Muscle layer of colon (tissue), 2 donors: ENCODE measurements around the gene DDT.
"Not testable (repeated sequence)": the region's sequence is repeated elsewhere in the genome, so short reads cannot be mapped to it uniquely, and the experiment has no call there.

Source experiments
- H3K27ac ChIP-seq: one replicate; pipeline ENCODE4 v1.7.0; 2013; ENCODE audit warnings: low read depth, mild to moderate bottlenecking, low read length, moderate library complexity
- H3K27me3 ChIP-seq, 2 donors: one replicate each; pipeline ENCODE4 v1.7.0; 2013; ENCODE audit warnings: low read length in 2 of 2, mild to moderate bottlenecking in 2 of 2; ENCODE audit not compliant: insufficient read depth in 2 of 2, control insufficient read depth in 1 of 2
- H3K36me3 ChIP-seq: one replicate; pipeline ENCODE4 v1.7.0; 2013; ENCODE audit warnings: mild to moderate bottlenecking, low read length; ENCODE audit not compliant: insufficient read depth
- H3K4me1 ChIP-seq: one replicate; pipeline ENCODE4 v1.7.0; 2013; ENCODE audit warnings: mild to moderate bottlenecking, low read length; ENCODE audit not compliant: insufficient read depth
- H3K4me3 ChIP-seq, 2 donors: one replicate each; pipeline ENCODE4 v1.7.0; 2013; ENCODE audit warnings: low read length in 2 of 2, low read depth in 1 of 2, mild to moderate bottlenecking in 1 of 2, moderate library complexity in 1 of 2
- H3K9ac ChIP-seq: one replicate; pipeline ENCODE4 v1.7.0; 2013; ENCODE audit warnings: low read length
- H3K9me3 ChIP-seq: one replicate; pipeline ENCODE4 v1.7.0; 2013; ENCODE audit warnings: mild to moderate bottlenecking, low read length
- donor health status: abdominal sarcoma.
- donor health status: Adenocarcinoma of cecum.

Gene DDT

DNA sequence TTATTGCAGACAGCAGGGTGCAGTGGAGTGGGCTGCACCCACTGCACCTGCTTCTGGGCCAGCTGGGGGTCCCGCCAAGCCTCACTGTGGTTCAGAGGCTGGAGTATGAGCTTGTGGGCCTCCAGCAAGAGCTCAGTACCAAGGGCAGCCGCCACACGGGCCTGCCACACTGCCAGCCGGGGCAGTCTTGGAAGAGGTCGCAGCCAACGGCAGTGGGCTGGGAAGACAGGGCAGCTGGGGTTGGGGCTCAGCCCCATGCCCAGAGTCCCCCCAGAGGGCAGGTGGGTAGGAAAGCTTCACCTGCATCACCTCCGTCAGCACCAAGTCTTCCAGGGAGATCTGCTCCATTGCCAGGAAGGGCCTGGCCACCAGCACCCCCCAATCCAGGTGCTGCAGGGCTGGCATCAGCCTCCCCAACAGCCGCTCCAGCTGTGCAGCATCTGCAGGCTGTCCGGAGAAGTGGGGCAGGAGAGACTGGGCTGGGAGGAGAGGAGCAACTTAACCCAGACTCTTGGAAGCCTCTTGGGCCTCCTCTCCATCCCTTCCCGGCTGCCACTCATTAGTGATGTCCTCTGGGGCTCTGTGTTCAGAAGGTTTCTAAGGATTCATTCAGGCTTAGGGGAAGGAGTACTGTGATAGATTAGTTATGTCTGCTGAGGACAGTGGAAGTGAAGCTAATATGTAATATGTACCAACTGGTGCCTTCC lies 32.1 kb upstream of the DDT start:
- Histone ChIP-seq H3K36me3 (no peaks in the 10 kb centered on the region), H3K27ac (no peak overlapping the region), H3K4me3 (no peak overlapping the region), H3K4me1 (peaks cover 11% of the 10 kb centered on the region), H3K27me3 (no peaks in the 10 kb centered on the region), H3K9me3 (no peaks in the 10 kb centered on the region), H3K9ac (no peak overlapping the region)

DNA sequence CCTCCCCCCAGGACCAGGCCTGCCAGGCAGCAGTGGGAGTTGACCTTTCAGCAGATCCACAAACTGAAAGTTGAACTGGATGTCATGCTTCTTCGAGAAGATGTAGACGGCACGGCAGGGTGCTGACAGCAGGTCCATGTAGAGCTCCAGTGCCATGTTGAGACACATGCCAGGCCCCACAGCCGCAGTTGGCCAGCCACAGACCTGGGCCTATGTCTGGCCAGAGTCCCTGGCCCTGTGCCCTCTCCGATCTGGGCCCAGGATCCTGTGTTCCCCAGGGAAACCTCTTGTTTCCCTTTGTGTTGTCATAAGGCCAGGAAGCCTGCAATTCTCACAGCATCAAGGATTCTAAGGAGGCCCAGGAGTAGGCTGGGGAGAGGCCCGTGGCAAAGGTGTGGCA lies 31.0 kb upstream of the DDT start, which contains the start of gene GSTT4:
Gene GSTT4, minus strand, starts transcription at position 253 of the 400 bp plus-strand sequence. Its CDS starts 97 bp downstream, at position 156.
- H3K4me1 ChIP-seq: peaks cover 11% of the 10 kb centered on the region
- H3K9ac ChIP-seq: no peak within 1 kb of the TSS
- H3K9me3 ChIP-seq: no peaks in the 10 kb centered on the region
- peak within 1 kb of the TSS; percentile 3 for H3K27ac ChIP-seq
- H3K36me3 ChIP-seq: no peaks in the 10 kb centered on the region
- no peak within 1 kb of the TSS for H3K4me3 ChIP-seq
- H3K27me3 ChIP-seq: no peaks in the 10 kb centered on the region

DNA sequence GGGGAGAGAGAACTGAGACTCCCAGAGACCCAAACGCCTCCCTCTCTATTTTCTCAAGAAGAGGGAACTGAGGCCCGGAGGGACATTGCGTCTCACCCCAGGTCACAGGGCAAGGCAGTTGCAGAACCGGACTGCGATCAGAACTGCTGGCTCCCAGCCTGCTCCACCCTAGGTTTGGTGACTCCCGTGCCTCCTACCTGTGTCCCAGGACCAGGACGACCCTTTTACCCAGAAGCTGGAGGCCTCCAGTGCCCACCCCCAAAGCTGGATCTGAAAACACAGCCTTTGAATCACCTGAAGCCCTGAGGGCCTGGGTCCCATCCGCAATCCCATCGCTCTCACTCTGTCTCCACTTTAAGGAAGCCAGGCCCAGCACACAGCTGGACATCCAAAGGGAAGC lies 29.6 kb upstream of the DDT start:
- no peaks in the 10 kb centered on the region for H3K9me3 ChIP-seq
- no peaks in the 10 kb centered on the region for H3K27me3 ChIP-seq
- no peaks in the 10 kb centered on the region for H3K36me3 ChIP-seq
- H3K27ac ChIP-seq: no peak overlapping the region
- H3K4me3 ChIP-seq: no peak overlapping the region
- no peak overlapping the region for H3K9ac ChIP-seq
- H3K4me1 ChIP-seq: peaks cover 11% of the 10 kb centered on the region

DNA sequence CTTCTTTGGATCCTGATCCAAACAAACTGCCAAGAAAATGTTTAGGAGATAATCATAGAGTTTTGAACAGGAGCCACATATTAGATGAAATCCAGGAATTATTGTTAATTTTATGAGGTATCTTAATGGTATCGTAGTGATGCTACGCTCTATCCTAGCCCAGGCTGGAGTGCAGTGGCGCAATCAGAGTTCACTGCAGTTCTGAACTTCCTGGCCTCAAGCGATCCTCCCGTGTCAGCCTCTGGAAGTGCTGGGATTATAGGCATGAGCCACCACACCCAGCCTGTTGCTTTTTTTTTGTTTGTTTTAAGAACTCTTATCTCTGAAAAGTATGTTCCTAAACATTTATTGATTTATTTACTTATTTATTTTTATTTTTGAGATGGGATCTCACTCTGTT lies 28.6 kb upstream of the DDT start:
- Histone ChIP-seq H3K27me3 (no peaks in the 10 kb centered on the region), H3K36me3 (no peaks in the 10 kb centered on the region), H3K9me3 (no peaks in the 10 kb centered on the region), H3K4me3 (no peak overlapping the region), H3K9ac (no peak overlapping the region), H3K27ac (no peak overlapping the region), H3K4me1 (peaks cover 11% of the 10 kb centered on the region)

DNA sequence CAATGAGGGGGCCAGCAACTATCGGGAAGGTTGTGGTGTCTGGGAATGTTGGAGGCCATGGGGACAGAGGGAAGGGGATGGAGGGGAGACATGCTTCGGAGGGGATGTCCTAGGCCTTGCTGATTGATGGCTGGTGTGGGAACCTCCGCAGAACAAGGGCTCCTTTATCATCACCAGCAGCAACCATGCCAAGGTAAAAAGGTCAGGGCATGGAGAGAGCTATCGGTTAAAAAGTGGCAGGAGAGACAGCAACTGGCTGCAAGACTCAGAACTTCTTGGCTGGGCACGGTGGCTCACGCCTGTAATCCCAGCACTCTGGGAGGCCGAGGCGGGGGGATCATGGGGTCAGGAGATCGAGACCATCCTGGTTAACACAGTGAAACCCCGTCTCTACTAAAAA lies 28.0 kb upstream of the DDT start:
- no peaks in the 10 kb centered on the region for H3K9me3 ChIP-seq
- H3K9ac ChIP-seq: no peak overlapping the region
- no peak overlapping the region for H3K27ac ChIP-seq

DNA sequence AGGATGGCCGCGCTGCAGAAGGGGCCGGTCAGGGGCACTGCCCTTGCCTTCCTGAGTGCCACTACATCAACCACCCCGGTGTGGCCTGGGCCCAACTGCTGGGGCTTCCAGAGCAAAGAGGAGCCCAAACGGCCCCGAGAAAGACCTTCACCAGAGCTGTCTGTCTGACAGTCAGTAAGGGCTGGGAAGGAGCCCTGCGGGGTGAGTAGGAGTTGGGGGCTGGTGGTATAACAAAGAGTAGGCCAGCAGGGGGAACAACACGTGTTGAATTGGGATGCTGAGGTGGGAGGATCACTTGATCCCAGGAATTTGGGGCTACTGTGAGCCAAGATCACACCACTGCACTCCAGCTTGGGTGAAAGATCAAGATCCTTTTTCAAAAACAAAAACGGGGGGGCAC lies 27.1 kb upstream of the DDT start:
- H3K4me3 ChIP-seq: no peak overlapping the region
- no peaks in the 10 kb centered on the region for H3K36me3 ChIP-seq
- no peaks in the 10 kb centered on the region for H3K27me3 ChIP-seq
- H3K27ac ChIP-seq: no peak overlapping the region
- H3K9me3 ChIP-seq: no peaks in the 10 kb centered on the region
- no peak overlapping the region for H3K9ac ChIP-seq
- H3K4me1 ChIP-seq: peaks cover 11% of the 10 kb centered on the region

More for the DNA sequence above, 28.0 kb upstream of the DDT start:
- Histone ChIP-seq H3K36me3 (no peaks in the 10 kb centered on the region), H3K4me1 (peaks cover 11% of the 10 kb centered on the region), H3K27me3 (no peaks in the 10 kb centered on the region), H3K4me3 (no peak overlapping the region)

DNA sequence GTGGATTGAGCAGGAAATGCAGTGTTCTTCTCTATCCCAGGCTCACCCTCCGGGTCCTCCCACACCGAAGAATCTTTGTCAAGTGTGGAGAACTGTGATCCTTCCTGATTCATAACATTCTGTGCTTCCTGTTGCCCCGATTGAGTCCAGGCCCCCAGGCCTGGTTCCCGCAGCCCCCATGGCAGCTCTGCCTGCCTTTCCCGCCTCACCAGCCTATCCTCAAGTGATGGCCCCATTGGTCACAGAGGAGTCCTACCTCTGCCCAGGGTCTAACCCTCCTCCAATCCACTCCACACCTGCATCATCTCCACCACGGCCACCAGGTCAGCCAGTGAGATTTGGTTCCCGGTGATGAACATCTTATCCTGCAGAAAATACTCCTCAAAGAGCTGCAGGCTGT lies 25.5 kb upstream of the DDT start:
- not testable (repeated sequence) for H3K4me1 ChIP-seq, H3K27me3 ChIP-seq, H3K36me3 ChIP-seq, H3K9me3 ChIP-seq, H3K27ac ChIP-seq, H3K9ac ChIP-seq, H3K4me3 ChIP-seq

DNA sequence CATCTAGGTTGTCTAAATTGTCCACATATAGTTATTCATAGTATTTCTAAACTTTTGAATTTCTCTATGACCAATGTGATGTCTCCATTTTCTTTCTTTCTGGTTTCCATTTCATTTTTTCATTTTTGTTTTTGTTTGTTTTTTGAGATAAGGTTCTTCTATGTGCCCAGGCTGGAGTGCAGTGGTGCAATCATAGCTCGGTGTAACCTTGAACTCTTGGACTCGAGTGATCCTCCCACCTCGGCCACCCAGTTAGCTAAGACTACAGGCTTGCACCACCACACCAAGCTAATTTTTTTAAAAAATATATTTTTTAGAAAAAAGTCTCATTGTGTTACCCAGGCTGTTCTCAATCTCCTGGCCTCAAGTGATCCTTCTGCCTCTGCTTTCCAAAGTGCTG lies 22.9 kb upstream of the DDT start:
- no peak overlapping the region for H3K9ac ChIP-seq
- H3K27me3 ChIP-seq: no peaks in the 10 kb centered on the region
- no peak overlapping the region for H3K27ac ChIP-seq
- no peaks in the 10 kb centered on the region for H3K9me3 ChIP-seq
- no peaks in the 10 kb centered on the region for H3K36me3 ChIP-seq
- no peaks in the 10 kb centered on the region for H3K4me1 ChIP-seq
- no peak overlapping the region for H3K4me3 ChIP-seq

DNA sequence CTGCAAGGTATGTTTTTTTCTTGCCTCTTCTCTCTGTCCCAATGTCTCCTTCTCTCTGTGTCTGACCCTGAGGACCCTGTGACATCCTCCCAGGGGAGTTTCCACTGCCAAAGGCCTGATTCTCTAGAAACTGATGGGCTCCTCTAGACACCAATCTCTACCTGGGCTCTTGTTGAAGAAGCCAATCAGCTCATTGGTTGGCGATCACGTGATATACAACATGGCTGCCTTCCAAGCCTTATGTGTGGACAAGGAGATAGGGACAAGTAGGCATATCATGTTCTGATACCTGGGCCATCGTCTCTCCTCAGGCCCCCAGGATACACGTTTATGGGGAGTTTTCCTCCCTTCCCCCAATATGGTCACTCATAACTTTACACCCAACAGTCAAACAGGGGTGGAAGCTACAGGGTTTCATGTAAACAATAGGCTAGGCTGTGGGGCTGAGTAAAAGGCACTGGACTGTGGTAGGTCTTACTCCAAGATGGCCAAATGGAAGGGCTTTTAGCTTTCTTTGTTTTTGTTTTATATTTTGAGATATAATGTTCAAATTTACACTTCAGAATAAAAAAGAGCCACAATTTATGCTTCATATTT lies 19.4 kb upstream of the DDT start:
- H3K4me3 ChIP-seq, H3K9me3 ChIP-seq, H3K27me3 ChIP-seq, H3K36me3 ChIP-seq, H3K27ac ChIP-seq, H3K4me1 ChIP-seq, H3K9ac ChIP-seq: not testable (repeated sequence)

DNA sequence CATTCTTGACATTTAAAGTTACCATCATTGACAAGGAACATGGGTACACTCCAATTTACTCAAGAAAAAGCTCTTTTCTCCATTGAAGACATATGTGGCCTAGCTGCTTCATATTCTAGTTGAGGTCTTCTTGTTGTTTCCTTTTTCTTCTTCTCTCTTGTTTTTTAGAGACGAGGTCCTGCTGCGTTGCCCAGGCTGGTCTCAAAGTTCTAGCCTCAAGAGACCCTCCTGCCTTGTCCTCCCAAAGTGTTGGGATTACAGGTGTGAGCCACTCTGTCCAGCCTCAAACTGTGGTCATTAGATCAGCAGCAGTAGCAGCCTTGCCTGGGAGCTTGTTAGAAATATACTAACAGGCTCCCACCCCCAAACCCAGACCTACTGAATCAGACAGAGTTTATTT lies 18.8 kb upstream of the DDT start:
- H3K4me3 ChIP-seq: not testable (repeated sequence)

DNA sequence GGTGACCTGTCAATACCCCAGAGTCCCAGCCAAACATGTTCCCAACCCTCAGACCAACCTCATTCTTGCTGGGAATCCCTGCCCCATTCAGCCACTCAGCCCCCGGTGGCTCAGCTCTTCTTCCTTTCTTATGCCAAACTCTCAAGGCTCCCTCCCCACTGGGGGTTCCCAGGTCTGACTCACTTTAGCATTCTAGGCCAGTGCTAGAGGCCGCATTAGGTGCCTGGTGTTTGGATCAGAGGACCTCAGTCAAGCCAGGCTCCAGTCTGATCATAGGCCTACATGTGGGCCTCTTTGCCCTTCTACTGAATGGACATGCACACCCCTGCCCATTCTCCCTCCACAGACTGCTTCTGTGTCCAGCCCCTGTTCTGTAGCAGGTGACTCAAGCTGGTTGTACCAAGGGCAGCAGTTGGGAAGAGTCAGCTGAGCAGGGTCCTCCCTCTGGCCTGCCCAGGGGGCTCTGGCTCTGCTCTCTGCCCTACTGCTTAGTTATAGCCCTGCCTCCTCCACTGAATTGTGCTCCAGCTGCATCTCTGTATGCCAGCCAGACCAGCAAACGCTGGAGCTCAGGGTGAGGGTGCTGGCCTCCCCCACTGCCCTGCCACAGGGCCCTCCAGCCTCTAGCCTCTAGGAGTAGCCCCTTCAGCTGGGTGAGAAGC lies 15.5 kb upstream of the DDT start:
- H3K27ac ChIP-seq, H3K27me3 ChIP-seq, H3K36me3 ChIP-seq, H3K4me3 ChIP-seq, H3K4me1 ChIP-seq, H3K9ac ChIP-seq, H3K9me3 ChIP-seq: not testable (repeated sequence)

More for the DNA sequence above, 18.8 kb upstream of the DDT start:
- H3K9ac ChIP-seq, H3K9me3 ChIP-seq, H3K4me1 ChIP-seq, H3K27ac ChIP-seq, H3K27me3 ChIP-seq, H3K36me3 ChIP-seq: not testable (repeated sequence)
